ENCODE results near the gene SLC2A13. TPM values are rescaled to one million over a fixed set of nuclear protein-coding genes. Genes with fewer than 3 reads are reported as not detected.

SLC2A13 gene
- total RNA-seq, 1 donor from 2014 or later: 7.4 TPM

DNA sequence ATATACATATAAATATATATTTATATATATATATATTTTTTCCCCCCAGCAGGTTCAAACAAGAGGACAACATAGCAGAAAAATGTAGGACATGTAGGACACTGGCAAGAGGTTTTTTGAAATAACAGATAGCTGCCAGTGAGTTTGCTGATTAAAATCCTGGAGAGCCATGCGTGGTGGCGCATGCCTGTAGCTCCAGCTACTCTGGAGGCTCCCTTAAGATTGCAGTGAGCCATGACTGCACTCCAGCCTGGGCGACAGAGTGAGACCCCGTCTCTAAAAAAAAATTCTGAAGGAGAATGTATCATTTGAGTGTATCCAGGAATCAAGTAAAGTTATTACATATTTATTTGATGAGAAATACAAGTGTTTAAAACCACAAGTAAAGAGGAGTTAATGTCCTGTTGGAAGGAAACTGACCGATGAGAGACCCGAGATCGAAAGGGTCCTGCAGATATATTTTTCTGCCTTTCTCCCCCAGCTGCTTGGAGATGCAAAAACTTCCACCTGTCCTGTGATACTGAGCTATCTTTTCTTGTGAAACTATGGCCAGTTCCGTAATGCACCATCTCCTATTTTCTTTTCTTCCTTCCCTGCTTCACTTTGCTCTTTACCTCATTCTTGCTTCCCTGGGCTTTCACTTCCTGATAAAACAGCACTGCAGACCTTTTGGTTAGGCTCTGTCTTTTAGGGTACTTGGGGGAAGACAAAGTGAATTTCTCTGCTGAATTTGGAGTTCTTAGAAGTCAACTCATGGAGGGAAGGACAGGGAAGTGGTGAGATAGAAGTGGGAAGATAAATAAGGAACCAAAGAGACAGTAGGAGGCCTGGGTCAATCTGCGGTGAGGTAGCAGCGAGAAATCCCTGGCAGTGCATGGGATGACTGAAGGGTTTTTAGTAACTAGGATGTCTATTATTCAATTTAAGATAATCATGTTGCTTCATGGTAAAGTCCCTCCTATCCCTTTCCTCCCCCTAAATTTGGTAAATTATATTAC is 41.2 kb upstream of the SLC2A13 start:
- H3K27ac Mint-ChIP-seq: no peak overlapping the region
- no peak overlapping the region for H3K4me3 Mint-ChIP-seq
- TF ChIP-seq, protein P1, sequence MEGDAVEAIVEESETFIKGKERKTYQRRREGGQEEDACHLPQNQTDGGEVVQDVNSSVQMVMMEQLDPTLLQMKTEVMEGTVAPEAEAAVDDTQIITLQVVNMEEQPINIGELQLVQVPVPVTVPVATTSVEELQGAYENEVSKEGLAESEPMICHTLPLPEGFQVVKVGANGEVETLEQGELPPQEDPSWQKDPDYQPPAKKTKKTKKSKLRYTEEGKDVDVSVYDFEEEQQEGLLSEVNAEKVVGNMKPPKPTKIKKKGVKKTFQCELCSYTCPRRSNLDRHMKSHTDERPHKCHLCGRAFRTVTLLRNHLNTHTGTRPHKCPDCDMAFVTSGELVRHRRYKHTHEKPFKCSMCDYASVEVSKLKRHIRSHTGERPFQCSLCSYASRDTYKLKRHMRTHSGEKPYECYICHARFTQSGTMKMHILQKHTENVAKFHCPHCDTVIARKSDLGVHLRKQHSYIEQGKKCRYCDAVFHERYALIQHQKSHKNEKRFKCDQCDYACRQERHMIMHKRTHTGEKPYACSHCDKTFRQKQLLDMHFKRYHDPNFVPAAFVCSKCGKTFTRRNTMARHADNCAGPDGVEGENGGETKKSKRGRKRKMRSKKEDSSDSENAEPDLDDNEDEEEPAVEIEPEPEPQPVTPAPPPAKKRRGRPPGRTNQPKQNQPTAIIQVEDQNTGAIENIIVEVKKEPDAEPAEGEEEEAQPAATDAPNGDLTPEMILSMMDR (IDR thresholded peaks at IDR 0.05; ENCODE audit: unreplicated experiment): no peak
- no peaks in the 10 kb centered on the region for H3K27me3 Mint-ChIP-seq (ENCODE audit: low read depth)
- H3K9me3 Mint-ChIP-seq: no peaks in the 10 kb centered on the region
- H3K36me3 Mint-ChIP-seq: no peaks in the 10 kb centered on the region
- H3K4me1 Mint-ChIP-seq: no peaks in the 10 kb centered on the region
- DNase-seq (ENCODE audit: low spot score in 2 of 2, unreplicated experiment in 2 of 2): no peak

DNA sequence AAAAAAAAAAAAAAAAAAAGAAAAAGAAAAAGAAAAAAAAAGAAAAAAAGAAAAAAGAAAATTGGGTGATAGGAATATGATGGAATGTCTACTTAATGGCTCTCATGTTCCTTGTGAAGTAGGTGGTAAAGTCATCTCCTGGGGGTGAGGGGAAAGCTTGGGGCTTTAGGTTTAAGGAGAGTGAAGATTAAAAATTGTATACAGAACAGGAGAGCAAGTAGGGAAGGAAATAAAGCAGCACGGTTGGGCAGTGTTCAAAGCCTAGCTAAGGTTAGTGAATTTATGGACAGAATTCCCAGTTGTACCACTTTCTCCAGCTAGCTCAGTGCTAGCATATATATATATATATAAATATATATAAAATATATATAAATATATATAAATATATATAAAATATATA is 40.0 kb upstream of the SLC2A13 start:
- Mint-ChIP-seq H3K27ac (no peak overlapping the region), H3K4me1 (peaks cover 2% of the 10 kb centered on the region), H3K9me3 (no peaks in the 10 kb centered on the region), H3K4me3 (no peak overlapping the region), H3K36me3 (no peaks in the 10 kb centered on the region), H3K27me3 (ENCODE audit: low read depth) (no peaks in the 10 kb centered on the region)
- TF ChIP-seq, protein P1 (IDR thresholded peaks at IDR 0.05; ENCODE audit: unreplicated experiment): no peak
- no peak for DNase-seq (ENCODE audit: low spot score in 2 of 2, unreplicated experiment in 2 of 2)

DNA sequence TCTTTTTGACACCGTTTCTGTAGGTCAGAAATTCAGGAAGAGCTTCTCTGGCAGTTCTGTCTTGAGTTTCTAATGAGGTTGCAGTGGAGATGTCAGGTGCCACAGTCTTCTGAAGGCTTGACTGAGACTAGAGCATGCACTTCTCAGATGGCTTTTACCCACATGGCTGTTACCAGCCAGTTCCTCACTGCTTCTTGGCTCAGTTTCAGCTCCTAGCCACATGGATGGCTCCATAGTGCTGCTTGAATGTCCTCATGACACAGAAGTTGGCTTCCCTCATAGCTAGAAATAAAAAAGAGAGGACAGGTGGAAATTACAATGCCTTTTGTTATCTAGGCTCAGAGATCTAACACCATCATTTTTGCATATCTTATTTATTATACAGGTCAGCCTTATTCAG is 38.1 kb upstream of the SLC2A13 start:
- H3K36me3 Mint-ChIP-seq: no peaks in the 10 kb centered on the region
- TF ChIP-seq, protein P1 (IDR thresholded peaks at IDR 0.05; ENCODE audit: unreplicated experiment): no peak
- no peak overlapping the region for H3K4me3 Mint-ChIP-seq
- no peak for DNase-seq (ENCODE audit: low spot score in 2 of 2, unreplicated experiment in 2 of 2)
- H3K4me1 Mint-ChIP-seq: peaks cover 2% of the 10 kb centered on the region
- H3K27me3 Mint-ChIP-seq (ENCODE audit: low read depth): no peaks in the 10 kb centered on the region
- H3K27ac Mint-ChIP-seq: no peak overlapping the region
- H3K9me3 Mint-ChIP-seq: no peaks in the 10 kb centered on the region

DNA sequence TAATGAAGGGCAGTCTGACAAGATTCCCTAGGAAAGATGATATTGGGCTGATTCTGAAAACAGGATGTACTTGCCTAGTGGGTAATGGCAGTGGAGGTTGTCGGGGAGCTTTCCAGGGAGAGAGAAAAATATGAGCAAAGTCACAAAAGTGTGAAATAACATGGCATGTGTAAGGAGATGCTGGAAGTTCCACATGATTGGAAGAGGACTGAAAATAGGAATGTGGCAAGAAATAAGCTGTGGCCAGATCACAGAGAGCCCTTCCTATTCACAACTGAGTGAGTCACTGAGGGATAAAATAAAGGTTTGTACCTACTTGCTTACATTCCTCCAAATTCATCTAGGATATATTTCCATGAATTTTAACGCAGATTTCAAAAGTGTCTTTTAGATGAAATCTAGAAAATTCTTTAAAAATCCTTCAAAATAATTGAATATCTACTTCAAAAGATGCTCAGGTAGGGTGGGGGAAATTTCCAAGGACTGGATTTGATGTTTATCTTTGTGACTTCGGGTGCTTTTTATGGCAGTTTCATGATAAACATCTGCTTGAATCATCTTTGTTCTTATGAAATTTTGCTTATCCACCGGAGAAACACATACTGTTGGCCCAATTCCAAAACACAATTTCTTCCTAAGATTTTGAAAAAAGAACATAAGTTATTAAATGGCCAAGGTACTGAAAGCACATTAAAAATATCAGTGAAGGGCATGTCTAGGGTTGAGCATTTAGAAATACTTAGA is 36.3 kb upstream of the SLC2A13 start:
- TF ChIP-seq, protein P1 (IDR thresholded peaks at IDR 0.05; ENCODE audit: unreplicated experiment): no peak
- Mint-ChIP-seq H3K4me1 (peaks cover 2% of the 10 kb centered on the region), H3K27ac (no peak overlapping the region)

DNA sequence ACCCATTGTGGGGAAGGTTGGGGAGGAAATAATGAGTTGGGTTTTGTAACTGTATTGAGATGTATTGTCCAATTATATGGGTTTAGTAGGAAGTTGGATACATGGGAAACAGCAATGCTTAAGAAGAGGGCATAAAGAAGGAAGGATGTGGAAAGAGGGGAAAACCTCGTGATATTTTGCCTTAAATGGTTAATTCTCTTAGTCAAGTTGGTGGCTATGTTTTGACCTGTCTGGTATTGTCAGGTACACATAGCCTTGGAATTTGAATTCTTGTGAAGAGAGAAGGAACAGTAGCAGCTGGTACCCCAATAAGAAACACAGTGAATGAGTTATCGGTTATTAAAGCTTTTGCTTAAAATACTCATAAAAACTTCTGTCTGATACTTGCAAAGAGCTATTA is 32.6 kb upstream of the SLC2A13 start:
- H3K36me3 Mint-ChIP-seq: no peaks in the 10 kb centered on the region
- H3K4me1 Mint-ChIP-seq: peaks cover 2% of the 10 kb centered on the region
- H3K4me3 Mint-ChIP-seq: no peak overlapping the region
- H3K9me3 Mint-ChIP-seq: no peaks in the 10 kb centered on the region
- no peaks in the 10 kb centered on the region for H3K27me3 Mint-ChIP-seq (ENCODE audit: low read depth)
- TF ChIP-seq, protein P1 (IDR thresholded peaks at IDR 0.05; ENCODE audit: unreplicated experiment): no peak
- DNase-seq (ENCODE audit: low spot score in 2 of 2, unreplicated experiment in 2 of 2): no peak
- H3K27ac Mint-ChIP-seq: no peak overlapping the region

More for the DNA sequence above, 36.3 kb upstream of the SLC2A13 start:
- Mint-ChIP-seq H3K27me3 (ENCODE audit: low read depth) (no peaks in the 10 kb centered on the region), H3K36me3 (no peaks in the 10 kb centered on the region), H3K9me3 (no peaks in the 10 kb centered on the region), H3K4me3 (no peak overlapping the region)
- DNase-seq (ENCODE audit: low spot score in 2 of 2, unreplicated experiment in 2 of 2): no peak
